ENCODE measurements around the gene ADORA1.

DNA sequence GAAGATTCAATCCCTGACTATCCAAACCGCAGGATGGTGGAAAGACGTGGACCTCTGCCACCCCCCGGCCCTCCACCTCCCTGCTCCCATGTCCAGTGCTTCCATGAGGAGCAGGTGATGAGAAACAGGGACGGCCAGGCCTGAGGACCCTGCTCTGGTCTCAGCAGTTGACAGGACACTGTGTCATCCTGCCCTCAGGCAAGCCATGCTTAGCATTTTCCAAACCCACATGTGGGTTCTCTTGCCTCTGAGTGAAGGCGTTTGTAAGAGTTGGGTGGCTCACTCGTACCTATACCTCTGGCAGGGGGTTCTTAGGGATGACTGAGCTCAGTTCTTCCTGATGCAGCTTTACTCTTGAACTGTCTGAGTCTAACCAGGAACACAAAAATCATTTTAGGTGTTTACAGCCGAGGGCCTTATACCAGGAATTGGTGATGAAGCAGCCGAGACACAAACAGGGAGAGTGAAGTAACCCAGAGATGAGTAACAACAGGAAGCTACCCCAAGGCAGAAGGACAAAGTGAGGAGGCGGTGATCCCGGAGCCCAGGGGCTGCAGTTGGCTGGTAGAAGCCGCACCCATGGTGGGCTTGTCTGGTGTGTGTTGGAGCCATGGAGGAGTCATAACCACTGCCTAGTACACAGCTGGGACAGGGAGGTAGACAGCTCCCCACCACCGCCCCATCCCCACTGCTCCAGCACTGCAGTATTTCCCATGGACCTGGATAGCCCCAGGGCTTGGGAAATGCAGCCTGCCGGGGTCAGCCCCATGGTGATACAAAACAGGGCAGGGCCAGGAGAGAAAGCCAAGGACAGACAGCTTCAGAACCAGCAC lies 26.7 kb downstream of the ADORA1 start:
- TF ChIP-seq, protein P1, sequence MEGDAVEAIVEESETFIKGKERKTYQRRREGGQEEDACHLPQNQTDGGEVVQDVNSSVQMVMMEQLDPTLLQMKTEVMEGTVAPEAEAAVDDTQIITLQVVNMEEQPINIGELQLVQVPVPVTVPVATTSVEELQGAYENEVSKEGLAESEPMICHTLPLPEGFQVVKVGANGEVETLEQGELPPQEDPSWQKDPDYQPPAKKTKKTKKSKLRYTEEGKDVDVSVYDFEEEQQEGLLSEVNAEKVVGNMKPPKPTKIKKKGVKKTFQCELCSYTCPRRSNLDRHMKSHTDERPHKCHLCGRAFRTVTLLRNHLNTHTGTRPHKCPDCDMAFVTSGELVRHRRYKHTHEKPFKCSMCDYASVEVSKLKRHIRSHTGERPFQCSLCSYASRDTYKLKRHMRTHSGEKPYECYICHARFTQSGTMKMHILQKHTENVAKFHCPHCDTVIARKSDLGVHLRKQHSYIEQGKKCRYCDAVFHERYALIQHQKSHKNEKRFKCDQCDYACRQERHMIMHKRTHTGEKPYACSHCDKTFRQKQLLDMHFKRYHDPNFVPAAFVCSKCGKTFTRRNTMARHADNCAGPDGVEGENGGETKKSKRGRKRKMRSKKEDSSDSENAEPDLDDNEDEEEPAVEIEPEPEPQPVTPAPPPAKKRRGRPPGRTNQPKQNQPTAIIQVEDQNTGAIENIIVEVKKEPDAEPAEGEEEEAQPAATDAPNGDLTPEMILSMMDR (IDR thresholded peaks at IDR 0.05; ENCODE audit: low read length): no peak
- no peak for TF ChIP-seq EZH2 (IDR thresholded peaks at IDR 0.05; ENCODE audit: borderline replicate concordance, low read length)

Data from OCI-LY1 (cell line).